ENCODE measurements around the gene YIPF2.

The YIPF2 gene

DNA sequence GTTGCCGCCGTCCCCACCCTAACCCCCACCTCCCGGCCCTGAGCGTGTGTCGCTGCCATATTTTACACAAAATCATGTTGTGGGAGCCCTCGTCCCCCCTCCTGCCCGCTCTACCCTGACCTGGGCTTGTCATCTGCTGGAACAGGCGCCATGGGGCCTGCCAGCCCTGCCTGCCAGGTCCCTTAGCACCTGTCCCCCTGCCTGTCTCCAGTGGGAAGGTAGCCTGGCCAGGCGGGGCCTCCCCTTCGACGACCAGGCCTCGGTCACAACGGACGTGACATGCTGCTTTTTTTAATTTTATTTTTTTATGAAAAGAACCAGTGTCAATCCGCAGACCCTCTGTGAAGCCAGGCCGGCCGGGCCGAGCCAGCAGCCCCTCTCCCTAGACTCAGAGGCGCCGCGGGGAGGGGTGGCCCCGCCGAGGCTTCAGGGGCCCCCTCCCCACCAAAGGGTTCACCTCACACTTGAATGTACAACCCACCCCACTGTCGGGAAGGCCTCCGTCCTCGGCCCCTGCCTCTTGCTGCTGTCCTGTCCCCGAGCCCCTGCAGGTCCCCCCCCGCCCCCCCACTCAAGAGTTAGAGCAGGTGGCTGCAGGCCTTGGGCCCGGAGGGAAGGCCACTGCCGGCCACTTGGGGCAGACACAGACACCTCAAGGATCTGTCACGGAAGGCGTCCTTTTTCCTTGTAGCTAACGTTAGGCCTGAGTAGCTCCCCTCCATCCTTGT, 6.4 kb downstream of the YIPF2 start:
- no peak overlapping the region for H3K4me3 ChIP-seq (replicated peaks; ENCODE audit: low read depth, low read length)
- TF ChIP-seq, protein P1, sequence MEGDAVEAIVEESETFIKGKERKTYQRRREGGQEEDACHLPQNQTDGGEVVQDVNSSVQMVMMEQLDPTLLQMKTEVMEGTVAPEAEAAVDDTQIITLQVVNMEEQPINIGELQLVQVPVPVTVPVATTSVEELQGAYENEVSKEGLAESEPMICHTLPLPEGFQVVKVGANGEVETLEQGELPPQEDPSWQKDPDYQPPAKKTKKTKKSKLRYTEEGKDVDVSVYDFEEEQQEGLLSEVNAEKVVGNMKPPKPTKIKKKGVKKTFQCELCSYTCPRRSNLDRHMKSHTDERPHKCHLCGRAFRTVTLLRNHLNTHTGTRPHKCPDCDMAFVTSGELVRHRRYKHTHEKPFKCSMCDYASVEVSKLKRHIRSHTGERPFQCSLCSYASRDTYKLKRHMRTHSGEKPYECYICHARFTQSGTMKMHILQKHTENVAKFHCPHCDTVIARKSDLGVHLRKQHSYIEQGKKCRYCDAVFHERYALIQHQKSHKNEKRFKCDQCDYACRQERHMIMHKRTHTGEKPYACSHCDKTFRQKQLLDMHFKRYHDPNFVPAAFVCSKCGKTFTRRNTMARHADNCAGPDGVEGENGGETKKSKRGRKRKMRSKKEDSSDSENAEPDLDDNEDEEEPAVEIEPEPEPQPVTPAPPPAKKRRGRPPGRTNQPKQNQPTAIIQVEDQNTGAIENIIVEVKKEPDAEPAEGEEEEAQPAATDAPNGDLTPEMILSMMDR (IDR thresholded peaks at IDR 0.05; ENCODE audit: low read length, missing control alignments): no peak
- no peak for DNase-seq (ENCODE audit: low read depth)

DNA sequence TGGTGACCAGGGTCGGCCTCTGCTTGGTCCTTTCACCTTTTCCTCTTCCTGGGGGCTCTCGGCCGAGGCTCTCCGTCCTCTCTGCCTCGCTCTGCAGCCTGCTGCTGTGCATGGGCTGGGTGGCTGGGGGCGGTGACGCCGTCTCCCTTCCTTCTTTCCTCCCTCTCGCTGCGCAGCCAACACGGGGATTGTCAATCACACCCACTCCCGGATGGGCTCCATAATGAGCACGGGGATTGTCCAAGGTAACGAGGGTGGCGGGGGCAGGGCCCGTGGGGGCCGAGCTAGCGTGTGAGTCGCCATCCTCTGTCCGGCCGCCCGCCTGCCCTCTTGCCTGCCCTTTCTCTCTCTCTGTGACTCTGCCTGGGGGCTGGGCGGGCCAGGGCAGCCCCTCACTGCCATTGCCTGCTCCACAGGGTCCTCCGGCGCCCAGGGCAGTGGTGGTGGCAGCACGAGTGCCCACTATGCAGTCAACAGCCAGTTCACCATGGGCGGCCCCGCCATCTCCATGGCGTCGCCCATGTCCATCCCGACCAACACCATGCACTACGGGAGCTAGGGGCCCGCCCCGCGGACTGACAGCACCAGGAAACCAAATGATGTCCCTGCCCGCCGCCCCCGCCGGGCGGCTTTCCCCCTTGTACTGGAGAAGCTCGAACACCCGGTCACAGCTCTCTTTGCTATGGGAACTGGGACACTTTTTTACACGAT, 7.1 kb downstream of the YIPF2 start:
- DNase-seq (ENCODE audit: low read depth): no peak
- TF ChIP-seq, protein P1 (IDR thresholded peaks at IDR 0.05; ENCODE audit: low read length, missing control alignments): no peak
- no peak overlapping the region for H3K4me3 ChIP-seq (replicated peaks; ENCODE audit: low read depth, low read length)

DNA sequence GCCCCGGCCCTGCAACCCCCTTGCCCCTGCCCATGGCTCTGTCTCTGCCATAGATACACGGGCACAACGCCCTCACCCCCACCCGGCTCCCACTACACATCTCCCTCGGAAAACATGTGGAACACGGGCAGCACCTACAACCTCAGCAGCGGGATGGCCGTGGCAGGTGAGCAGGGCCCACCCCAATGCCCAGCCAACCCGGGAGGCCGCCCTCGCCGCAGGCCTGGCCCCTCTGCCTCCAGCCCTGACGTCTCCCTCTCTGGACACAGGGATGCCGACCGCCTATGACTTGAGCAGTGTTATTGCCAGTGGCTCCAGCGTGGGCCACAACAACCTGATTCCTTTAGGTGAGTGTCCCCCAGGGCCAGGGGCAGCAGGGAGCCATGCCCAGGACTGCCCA, 7.7 kb downstream of the YIPF2 start:
- H3K4me3 ChIP-seq (replicated peaks; ENCODE audit: low read depth, low read length): no peak overlapping the region
- no peak for DNase-seq (ENCODE audit: low read depth)
- TF ChIP-seq, protein P1 (IDR thresholded peaks at IDR 0.05; ENCODE audit: low read length, missing control alignments): no peak

DNA sequence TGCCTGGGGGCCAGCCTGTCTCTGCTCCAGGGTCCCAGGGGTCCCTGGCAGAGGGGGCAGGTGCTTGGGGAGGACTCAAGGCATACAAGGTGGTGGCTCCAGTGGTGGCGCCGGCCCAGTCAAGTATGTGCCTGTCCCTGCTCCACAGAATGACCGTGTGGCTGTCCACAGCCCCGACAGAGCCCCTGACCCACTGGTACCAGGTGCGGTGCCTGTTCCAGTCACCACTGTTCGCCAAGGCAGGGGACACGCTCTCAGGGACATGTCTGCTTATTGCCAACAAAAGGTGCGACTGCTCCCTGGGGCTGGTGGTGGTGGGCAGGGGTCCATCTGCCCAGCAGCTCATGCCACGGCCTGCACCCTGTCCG, 8.2 kb downstream of the YIPF2 start:
- TF ChIP-seq, protein P1 (IDR thresholded peaks at IDR 0.05; ENCODE audit: low read length, missing control alignments): no peak
- no peak overlapping the region for H3K4me3 ChIP-seq (replicated peaks; ENCODE audit: low read depth, low read length)
- DNase-seq (ENCODE audit: low read depth): no peak

DNA sequence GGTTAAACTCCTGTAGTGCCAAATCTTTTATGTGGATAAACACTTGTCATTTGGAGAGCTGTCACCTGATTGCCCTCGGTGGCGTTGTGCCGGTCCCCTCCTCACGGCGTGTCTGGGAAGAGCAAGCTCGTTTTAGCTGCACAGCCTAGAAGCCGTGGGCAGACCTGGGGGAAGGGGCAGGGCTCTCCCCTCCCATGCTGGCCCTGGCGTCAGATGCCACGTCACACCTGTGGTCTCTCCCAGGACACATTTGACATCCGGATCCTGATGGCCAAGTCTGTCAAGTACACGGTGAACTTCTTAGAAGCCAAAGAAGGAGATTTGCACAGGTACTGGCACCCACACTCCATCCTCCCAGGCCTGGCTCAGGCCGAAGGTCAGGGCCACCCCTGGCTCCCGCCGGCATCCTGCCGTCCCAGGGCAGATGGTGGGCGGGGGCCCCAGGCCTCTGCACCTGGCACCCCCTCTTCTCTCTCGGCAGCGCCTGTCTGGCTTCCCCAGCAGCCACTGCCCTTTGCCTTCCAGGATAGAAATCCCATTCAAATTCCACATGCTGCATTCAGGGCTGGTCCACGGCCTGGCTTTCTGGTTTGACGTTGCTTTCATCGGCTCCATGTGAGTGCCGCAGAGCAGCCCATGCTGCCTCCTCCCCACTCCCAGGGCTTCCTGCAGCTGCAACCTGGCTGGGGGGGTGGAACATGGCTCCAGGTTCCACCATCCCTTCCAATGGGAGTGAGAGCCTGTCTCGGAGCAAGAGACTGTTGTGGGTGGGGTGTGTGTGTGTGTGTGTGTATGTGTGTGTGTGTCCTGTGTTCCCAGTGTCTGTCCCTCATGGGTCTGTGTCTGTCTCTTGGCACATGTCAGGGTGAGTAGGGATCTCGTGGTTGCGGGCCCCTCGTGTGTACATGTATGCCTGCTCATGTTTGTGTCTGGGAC, 8.8 kb downstream of the YIPF2 start:
- DNase-seq (ENCODE audit: low read depth): no peak
- TF ChIP-seq, protein P1 (IDR thresholded peaks at IDR 0.05; ENCODE audit: low read length, missing control alignments): no peak
- no peak overlapping the region for H3K4me3 ChIP-seq (replicated peaks; ENCODE audit: low read depth, low read length)

DNA sequence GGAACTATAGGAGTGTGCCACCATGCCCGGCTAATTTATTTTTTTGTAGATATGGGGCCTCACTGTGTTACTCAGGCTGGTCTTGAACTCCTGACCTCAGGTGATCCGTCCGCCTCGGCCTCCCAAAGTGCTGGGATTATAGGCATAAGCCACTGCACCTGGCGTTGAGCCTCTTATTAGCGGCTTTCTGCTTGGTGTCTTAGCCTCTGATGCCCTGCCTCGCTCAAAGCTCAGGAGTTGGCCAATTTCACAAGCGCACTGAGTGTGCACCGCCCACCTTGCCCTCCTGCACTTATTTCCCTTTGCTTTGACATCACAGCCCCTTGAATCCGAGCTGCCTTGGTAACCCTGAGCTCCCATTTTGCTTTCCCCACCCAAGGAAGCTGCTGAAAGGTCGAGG, 10.1 kb downstream of the YIPF2 start:
- TF ChIP-seq, protein P1 (IDR thresholded peaks at IDR 0.05; ENCODE audit: low read length, missing control alignments): no peak
- no peak overlapping the region for H3K4me3 ChIP-seq (replicated peaks; ENCODE audit: low read depth, low read length)
- no peak for DNase-seq (ENCODE audit: low read depth)

Measured in fibroblast of pulmonary artery (primary cell).